Endothelial cell of umbilical vein (primary cell): ENCODE measurements around the gene PDLIM4. TPM values are rescaled to one million over a fixed set of nuclear protein-coding genes. Genes with fewer than 3 reads are reported as not detected.

ENCODE experiments used
- BruUV-seq: library from RNA; stranded (reverse); fragments of 400-500 nt; replicated peaks from 2 replicates; lab custom pipeline; 2021; lab: Mats Ljungman, UMichigan
- CTCF ChIA-PET: fragments of 300-600, 350-600 bp; sonication (Branson Sonifier 250); formaldehyde crosslinking; loops from one replicate; lab custom pipeline; 2021; ENCODE audit warnings: antibody characterized with exemption, inconsistent platforms; lab: Charles Lee
- POLR2A ChIA-PET: fragments of 300-600, 350-600 bp; sonication (Branson Sonifier 250); formaldehyde crosslinking; loops from one replicate; lab custom pipeline; 2021; ENCODE audit warnings: antibody characterized with exemption, inconsistent platforms; lab: Charles Lee
- DNase-seq: peaks from one replicate; pipeline ENCODE4 v3.0.0-alpha.2; 2011; ENCODE audit warnings: low read depth, low spot score
- FAIRE-seq: peaks from 2 replicates; lab custom pipeline; 2011; peaks lifted over from hg19 to GRCh38; lab: Jason Lieb, UNC
- H2AFZ ChIP-seq: 2 replicates; pipeline ENCODE4 v1.6.0; 2012; ENCODE audit warnings: low read depth, low read length, control low read depth, inconsistent platforms
- H3K27ac ChIP-seq: 2 replicates; pipeline ENCODE4 v1.5.1; 2011; ENCODE audit warnings: low read depth, mild to moderate bottlenecking, control low read depth, low read length, moderate library complexity; ENCODE audit not compliant: insufficient read depth
- H3K27me3 ChIP-seq, 2 experiments: 2 replicates each; pipeline versions ENCODE4 v1.6.0 to v1.6.1; 2011; ENCODE audit warnings: low read length in 2 of 2, mixed read lengths in 1 of 2; ENCODE audit not compliant: control insufficient read depth in 2 of 2, insufficient read depth in 2 of 2
- H3K36me3 ChIP-seq, 2 experiments: 2 replicates in 1 of 2; 3 replicates in 1 of 2; pipeline ENCODE4 v1.5.1; 2011; ENCODE audit warnings: low read length in 2 of 2, mild to moderate bottlenecking in 1 of 2, moderate library complexity in 1 of 2; ENCODE audit not compliant: control insufficient read depth in 2 of 2, insufficient read depth in 2 of 2; ENCODE audit errors: extremely low read depth in 1 of 2
- H3K4me1 ChIP-seq: 3 replicates; pipeline ENCODE4 v1.5.1; 2011; ENCODE audit warnings: mild to moderate bottlenecking, low read length; ENCODE audit not compliant: control insufficient read depth, insufficient read depth; ENCODE audit errors: extremely low read depth
- H3K4me2 ChIP-seq: 2 replicates; pipeline ENCODE4 v1.6.1; 2011; ENCODE audit warnings: low read length, control low read depth, mixed read lengths; ENCODE audit not compliant: insufficient read depth
- H3K4me3 ChIP-seq, 3 experiments: fragments of 200-600 bp in 1 of 3; sonication (generic), shearing (Covaris generic) in 1 of 3; replicated peaks in 1 of 3; 2 replicates each; pipeline ENCODE4 v1.5.1; 2011 to 2016; ENCODE audit warnings: control low read depth in 3 of 3, low read length in 3 of 3, mild to moderate bottlenecking in 2 of 3, inconsistent platforms in 1 of 3, low read depth in 1 of 3, moderate library complexity in 1 of 3; ENCODE audit not compliant: insufficient read depth in 1 of 3
- H3K79me2 ChIP-seq: 2 replicates; pipeline ENCODE4 v1.6.0; 2012; ENCODE audit warnings: low read length, inconsistent platforms; ENCODE audit not compliant: control insufficient read depth, insufficient read depth
- H3K9ac ChIP-seq: replicated peaks from 2 replicates; pipeline ENCODE3; 2011; ENCODE audit warnings: low read length, control low read depth; ENCODE audit not compliant: insufficient read depth; ENCODE audit errors: extremely low read depth
- H3K9me1 ChIP-seq: replicated peaks from 3 replicates; pipeline ENCODE4 v1.6.0; 2011; ENCODE audit warnings: mild to moderate bottlenecking, low read length; ENCODE audit not compliant: control insufficient read depth, insufficient read depth; ENCODE audit errors: extremely low read depth
- H3K9me3 ChIP-seq: replicated peaks from 2 replicates; pipeline ENCODE4 v1.5.1; 2012; ENCODE audit warnings: low read length, inconsistent platforms; ENCODE audit not compliant: control insufficient read depth, insufficient read depth
- H4K20me1 ChIP-seq: replicated peaks from 2 replicates; pipeline ENCODE3; 2011; ENCODE audit warnings: mild to moderate bottlenecking, low read length; ENCODE audit not compliant: control insufficient read depth, insufficient read depth; ENCODE audit errors: extremely low read depth
- EZH2 ChIP-seq: IDR thresholded peaks from 2 replicates; pipeline ENCODE4 v1.6.1; 2012; ENCODE audit warnings: borderline replicate concordance, low read depth, mild to moderate bottlenecking, moderate library complexity, low read length, inconsistent platforms; ENCODE audit not compliant: severe bottlenecking
- FOS ChIP-seq: IDR thresholded peaks from 2 replicates; pipeline ENCODE4 v1.6.1; 2011; ENCODE audit warnings: mild to moderate bottlenecking, low read length, moderate library complexity, borderline replicate concordance; ENCODE audit not compliant: insufficient read depth
- GATA2 ChIP-seq: IDR thresholded peaks from 2 replicates; pipeline ENCODE4 v1.7.0; 2011; ENCODE audit warnings: low read depth, mild to moderate bottlenecking, moderate library complexity, mixed read lengths, low read length; ENCODE audit not compliant: insufficient read length, insufficient read depth
- JUN ChIP-seq: IDR thresholded peaks from 2 replicates; pipeline ENCODE4 v1.6.1; 2011; ENCODE audit warnings: borderline replicate concordance, low read depth; ENCODE audit not compliant: insufficient read length, insufficient read depth
- MYC ChIP-seq: IDR thresholded peaks from one replicate; pipeline ENCODE4 v1.6.1; 2011; ENCODE audit warnings: mild to moderate bottlenecking, low read depth, low read length
- POLR2A ChIP-seq: IDR thresholded peaks from 2 replicates; pipeline ENCODE4 v1.6.1; 2012; ENCODE audit warnings: low read depth, mild to moderate bottlenecking, control low read depth, low read length
- POLR2AphosphoS5 ChIP-seq: IDR thresholded peaks from 2 replicates; pipeline ENCODE4 v1.6.1; 2012; ENCODE audit warnings: low read depth, mild to moderate bottlenecking, control low read depth, low read length, moderate library complexity; ENCODE audit not compliant: insufficient read depth
- dilution Hi-C: fragments of 300-500 bp; cut with MboI; formaldehyde crosslinking; loops from one replicate; pipeline ENCODE4 v1.15.0; 2019; ENCODE audit warnings: low sequenced_read_pairs; ENCODE audit not compliant: extremely low pct_ligation_motif_present
- intact Hi-C: fragments of 100-400 bp; cut with micrococcal nuclease; formaldehyde crosslinking; loops from one replicate; pipeline ENCODE4 v1.10.0; 2022
- polyA plus RNA-seq, 4 experiments: library from polyadenylated mRNA; depleted of rRNA in 3 of 4; stranded (reverse) in 3 of 4; unstranded in 1 of 4; fragments of >200 nt; gene quantifications; 2 replicates each; pipeline versions ENCODE4 v1.2.1 to v1.2.3, GENCODE V29; 2011 to 2012; ENCODE audit warnings: missing spikeins in 1 of 4
- total RNA-seq: library from RNA; stranded (reverse); gene quantifications from 2 replicates; pipeline ENCODE4 v1.2.3, GENCODE V29; 2021
- TF ChIP-seq, protein P1 (sequence below), 2 donors: IDR thresholded peaks; 1 replicate in 1 of 2; 2 replicates in 1 of 2; pipeline ENCODE4 v1.5.1; 2011; ENCODE audit warnings: low read length in 2 of 2, mild to moderate bottlenecking in 2 of 2, moderate library complexity in 2 of 2, control low read depth in 1 of 2, inconsistent platforms in 1 of 2, low read depth in 1 of 2; ENCODE audit not compliant: insufficient read depth in 1 of 2; ENCODE audit errors: extremely low read depth in 1 of 2
- TF ChIP-seq, protein P2 (sequence below): IDR thresholded peaks from 2 replicates; pipeline ENCODE4 v1.6.1; 2011; ENCODE audit not compliant: insufficient read depth, insufficient read length

Gene PDLIM4
- total and polyA plus RNA-seq, 2 donors (not counting 3 experiments of a cell fraction or from before 2014, with no cell fraction given) = 65.7 to 112 TPM

DNA sequence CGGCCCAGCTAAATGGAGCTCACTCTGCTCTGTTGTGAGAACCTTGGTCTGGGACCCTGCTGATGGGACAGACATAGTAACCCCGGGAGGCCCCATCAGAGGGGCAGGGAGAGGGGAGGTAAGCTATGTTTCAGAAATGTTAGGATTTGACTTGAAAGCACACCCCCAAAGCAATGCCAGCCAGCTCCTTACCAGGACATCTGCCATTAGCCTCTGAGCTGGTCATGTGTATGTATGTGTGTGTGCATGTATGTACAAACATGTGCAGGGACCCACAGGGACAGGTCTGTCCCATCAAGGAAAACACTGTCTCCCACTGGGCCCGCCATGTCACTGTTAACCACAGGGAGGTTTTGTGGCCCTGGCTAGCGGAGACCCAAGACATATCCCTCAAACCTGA, 51.2 kb downstream of the PDLIM4 start:
- BruUV-seq = no TSS peak
- Histone ChIP-seq H2AFZ (no peak overlapping the region), H3K9ac (no peak overlapping the region), H3K27ac (no peak overlapping the region), H3K27me3 (no peaks in the 10 kb centered on the region), H3K9me1 (no peaks in the 10 kb centered on the region), H3K4me2 (no peak overlapping the region), H3K4me1 (peaks cover 4% of the 10 kb centered on the region), H3K79me2 (no peaks in the 10 kb centered on the region), H3K36me3 (no peaks in the 10 kb centered on the region), H3K9me3 (no peaks in the 10 kb centered on the region), H3K4me3 (no peak overlapping the region), H4K20me1 (no peaks in the 10 kb centered on the region)
- POLR2A ChIA-PET = no interaction called here
- CTCF ChIA-PET = interaction anchor here (1.0 to 1.5 kb wide), 3 partner anchors 15 to 74 kb away, joined by 3 to 4 read pairs (median 4); no protein-coding TSS in a partner anchor
- intact Hi-C loops (no loop called here), dilution Hi-C loops (no loop called here)
- FAIRE-seq (no peak), DNase-seq (no peak)
- TF ChIP-seq, protein P1, sequence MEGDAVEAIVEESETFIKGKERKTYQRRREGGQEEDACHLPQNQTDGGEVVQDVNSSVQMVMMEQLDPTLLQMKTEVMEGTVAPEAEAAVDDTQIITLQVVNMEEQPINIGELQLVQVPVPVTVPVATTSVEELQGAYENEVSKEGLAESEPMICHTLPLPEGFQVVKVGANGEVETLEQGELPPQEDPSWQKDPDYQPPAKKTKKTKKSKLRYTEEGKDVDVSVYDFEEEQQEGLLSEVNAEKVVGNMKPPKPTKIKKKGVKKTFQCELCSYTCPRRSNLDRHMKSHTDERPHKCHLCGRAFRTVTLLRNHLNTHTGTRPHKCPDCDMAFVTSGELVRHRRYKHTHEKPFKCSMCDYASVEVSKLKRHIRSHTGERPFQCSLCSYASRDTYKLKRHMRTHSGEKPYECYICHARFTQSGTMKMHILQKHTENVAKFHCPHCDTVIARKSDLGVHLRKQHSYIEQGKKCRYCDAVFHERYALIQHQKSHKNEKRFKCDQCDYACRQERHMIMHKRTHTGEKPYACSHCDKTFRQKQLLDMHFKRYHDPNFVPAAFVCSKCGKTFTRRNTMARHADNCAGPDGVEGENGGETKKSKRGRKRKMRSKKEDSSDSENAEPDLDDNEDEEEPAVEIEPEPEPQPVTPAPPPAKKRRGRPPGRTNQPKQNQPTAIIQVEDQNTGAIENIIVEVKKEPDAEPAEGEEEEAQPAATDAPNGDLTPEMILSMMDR (IDR thresholded peaks at IDR 0.05; ENCODE audit: extremely low read depth in 1 of 2, insufficient read depth in 1 of 2, low read depth in 1 of 2, low read length in 2 of 2) = no peak
- no peak for TF ChIP-seq POLR2A
- TF ChIP-seq EZH2 = no peak
- no peak for TF ChIP-seq FOS
- no peak for TF ChIP-seq MYC
- no peak for TF ChIP-seq POLR2AphosphoS5
- no peak for TF ChIP-seq JUN
- TF ChIP-seq, protein P2, sequence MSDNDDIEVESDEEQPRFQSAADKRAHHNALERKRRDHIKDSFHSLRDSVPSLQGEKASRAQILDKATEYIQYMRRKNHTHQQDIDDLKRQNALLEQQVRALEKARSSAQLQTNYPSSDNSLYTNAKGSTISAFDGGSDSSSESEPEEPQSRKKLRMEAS = no peak
- TF ChIP-seq GATA2 = no peak
